ENCODE results near the gene TEAD1.

Gene TEAD1

DNA sequence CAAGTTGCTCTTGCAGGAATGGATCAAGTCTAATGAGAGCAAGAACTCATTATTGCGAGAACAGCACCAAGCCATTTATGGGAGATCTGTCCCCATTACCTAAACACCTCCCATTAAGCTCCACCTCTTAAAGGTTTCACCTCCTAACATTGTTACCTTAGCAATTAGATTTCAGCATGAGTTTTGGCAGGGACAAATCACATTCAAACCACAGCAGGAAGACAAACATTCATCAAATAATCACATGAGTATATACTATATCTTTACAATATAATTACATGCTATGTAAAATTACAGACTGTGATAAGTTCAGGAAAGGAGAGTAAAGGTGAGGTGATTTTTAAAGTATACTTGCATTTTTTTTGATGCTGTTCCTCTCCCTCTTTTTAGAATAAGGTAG lies 6.6 kb upstream of the TEAD1 start:
- DNase-seq = no peak

DNA sequence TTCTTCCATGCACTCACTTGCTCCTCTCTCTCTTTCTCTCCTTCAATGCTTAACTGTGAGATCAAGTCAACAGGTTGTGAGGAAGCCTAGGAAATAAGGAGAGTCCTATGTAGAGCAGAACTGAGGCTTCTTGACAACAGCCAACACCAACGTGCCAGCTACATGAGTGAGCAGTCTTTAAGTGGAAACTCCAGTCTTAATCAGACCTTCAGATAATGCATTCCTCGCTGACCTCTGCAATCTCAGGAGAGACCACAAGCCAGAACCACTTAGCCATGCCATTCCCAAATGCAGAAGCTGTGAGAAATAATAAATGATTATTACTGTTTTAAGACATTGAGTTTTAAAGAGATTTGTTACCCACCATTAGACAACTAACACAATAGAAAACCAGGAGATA lies 6.1 kb upstream of the TEAD1 start:
- DNase-seq = no peak

DNA sequence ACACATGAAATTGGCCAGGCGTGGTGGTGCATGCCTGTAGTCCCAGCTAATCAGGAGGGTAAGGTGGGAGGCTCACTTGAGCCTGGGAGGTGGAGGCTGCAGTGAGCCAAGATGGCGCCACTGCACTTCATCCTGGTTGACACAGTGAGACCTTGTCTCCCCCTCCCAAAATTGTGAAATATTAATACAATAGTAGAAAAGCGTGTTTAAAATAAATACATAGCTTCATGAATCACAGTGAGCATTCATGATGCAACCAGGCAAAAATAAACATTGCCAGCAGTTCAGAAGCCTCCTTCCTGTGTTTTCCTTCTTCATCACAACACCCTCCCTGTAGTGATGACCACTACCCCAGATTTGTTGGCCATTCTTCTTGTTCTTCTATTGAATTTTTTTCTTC lies 4.3 kb upstream of the TEAD1 start:
- no peak for DNase-seq

DNA sequence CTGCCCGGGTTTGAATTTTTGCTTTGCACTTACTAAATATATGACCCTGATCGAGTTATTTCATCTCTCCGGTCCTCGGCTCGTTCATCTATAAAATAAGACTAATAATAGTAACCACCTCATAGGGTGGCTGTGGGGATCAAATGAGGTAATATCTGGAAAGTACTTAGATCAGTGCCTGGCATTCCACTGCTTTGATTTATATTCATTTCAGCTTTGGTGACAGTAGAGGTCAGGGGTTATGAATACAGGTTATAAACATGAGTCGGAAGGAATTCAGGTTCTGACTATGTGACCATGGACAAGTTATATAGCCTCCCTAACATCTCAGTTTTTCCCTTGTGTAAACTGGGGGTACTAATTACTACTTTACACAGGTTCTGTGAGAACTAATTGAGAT lies 2.9 kb upstream of the TEAD1 start:
- DNase-seq = no peak

DNA sequence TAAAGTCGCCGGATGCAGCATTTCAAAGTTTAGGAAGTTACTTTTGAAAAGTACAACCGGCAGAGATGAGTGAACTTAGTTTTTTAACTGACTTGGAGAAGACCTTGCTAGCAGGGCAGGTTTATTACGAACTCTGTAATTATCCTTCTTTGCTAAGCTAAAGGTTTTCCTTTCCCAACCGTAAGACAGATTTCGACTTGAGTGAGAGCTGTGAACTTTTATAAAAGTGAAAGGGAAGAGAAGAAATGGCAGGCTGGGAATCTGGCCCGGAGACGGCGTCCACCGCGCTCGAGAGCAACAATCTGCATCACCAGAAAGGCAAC lies 659 bp upstream of the TEAD1 start:
- DNase-seq = no peak

DNA sequence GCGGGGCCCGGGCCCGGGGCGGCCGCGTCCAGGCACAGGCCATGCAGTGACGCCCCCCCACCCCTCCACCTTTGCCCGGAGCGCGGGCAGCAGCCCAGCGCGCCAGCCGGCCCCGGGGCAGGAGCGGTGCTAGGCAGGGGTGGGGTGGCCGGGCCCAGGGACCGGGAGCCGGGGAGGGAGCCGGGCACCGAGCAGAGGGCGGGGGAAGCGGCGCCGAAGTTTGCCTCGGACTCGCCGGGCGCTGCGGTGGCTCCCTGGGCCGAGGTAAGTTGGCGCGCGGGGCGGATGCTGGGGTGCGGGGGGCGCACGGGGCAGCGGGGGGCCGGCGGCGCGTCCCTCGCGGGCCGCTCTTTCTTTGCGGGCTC lies 332 bp downstream of the TEAD1 start:
- DNase-seq = no peak

DNA sequence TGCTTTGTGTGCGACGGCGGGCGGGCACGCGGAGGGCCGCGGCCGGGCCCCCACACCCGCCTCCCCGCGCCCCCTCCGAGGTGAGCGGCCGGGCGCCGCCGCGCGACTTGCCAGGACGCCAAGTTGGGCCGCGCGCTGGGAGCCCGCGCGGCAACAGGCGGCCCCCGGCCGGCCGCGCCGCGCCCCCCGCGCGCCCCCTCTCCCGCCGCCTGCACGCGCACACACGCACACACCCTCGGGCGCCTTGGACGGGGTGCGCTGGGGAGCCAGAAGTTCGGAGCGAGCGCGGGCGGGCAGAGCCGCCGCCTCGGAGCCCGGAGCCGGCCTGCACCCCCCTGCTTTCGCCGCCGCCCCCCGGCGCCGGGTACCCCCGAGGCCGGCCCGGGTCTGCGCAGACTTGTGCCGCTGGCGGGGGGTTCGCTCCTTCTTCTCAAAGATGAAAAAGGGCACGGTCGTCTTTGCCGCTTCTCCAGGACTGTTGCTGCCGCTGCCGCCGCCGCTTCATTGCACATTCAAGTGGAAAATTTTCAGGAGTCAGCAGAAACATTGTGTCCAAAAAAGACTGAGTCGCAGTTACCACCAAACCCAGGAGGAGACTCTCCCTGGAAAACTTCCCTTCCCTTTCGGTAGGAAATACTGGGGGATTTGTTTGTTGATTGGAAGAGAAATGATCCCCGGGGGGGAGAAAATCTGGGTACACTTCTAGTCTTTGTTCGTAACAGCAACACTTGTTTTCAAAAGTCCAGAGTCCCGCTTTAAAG lies 895 bp downstream of the TEAD1 start:
- no peak for DNase-seq

DNA sequence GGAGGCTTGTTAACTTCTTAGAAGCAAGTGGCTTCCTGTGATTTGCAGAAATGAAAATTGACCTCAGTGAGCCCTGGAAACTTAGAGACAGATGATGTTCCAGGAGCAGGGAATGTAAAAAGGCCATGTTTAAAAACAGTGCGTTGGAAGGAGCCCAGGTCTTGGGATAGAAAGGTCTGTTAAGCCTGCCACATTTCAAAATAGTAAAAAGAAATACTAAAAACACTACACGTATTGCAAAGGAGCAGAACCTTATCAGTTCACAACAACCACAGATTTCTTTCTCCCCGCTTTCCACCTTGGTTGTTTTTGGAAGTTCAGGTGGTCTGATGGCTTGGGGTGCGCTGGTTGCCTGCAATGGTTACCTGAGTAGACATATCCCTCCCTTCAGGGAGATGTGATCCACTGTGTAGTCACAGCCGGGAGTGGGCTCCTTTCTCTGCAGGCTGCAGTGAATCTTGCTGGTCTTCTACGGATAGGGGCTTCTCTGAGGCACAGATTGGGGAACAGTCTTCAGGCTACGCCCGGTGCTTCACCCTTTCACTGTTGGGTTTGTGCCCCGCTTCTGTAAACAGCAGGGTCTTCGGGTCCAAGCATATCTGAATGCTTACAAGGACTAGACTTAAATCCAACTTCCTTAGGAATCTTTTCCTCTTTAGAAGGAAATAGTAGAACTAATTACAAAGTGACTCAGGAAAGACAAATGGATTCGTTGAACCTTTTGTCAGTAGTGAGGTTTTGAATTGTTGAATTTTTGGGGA lies 1.9 kb downstream of the TEAD1 start:
- DNase-seq = no peak

DNA sequence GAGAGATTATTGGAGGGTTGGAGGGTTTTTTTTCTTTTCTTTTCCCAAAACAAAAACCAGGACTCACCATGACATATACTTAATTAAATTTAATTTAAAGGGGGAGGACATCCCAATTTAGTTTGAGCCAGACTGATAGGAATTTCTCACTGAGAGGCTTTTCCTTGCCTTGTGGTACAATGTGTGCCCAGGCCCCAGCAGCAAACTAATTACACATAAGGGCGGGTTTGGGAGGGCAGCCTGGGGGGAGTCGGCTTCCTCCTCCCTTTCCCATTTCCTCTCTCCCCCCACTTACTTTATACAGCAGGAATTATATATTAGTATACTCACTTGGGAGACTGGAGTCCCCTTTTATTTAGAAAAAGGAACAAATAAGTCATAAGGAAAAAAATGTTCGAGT lies 2.9 kb downstream of the TEAD1 start:
- no peak for DNase-seq

DNA sequence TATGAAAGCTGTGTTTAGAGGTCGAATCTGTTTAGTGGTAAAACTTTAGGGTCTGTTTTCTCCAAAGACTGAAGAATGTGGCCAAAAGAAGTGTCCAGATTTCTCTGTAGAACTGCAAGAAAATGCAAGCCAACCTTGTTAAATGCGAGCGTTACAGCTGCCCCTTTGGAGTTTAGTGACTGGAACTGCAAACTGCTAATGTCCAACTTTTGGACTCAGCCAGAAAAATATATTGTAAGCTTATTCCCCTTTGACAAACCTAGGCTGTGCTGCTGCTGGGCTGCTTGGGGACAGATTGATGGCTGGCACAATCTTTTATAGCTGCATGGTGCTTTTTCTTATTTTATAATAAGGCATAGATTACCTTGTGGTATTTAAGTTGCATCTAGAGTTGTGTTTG lies 3.9 kb downstream of the TEAD1 start:
- DNase-seq = no peak

DNA sequence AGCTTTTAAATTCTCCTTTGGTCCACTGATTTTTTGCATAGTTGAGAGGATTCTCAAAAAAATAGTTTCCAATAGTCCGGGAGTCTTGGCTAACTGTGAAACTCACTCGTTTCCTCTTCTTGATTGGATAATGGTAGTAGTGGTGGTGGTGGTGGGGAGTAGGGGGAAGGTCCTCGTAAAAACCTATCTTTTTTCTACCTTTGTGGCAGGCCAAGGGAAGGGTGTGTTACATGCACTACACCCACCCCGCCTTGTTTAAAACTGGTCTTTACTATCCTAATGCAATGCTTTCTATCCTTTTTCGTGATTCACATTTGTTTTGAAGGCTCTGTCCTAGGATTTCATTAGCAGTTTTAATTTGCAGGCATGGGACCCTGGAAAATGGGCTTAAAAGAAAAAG lies 4.8 kb downstream of the TEAD1 start:
- DNase-seq = no peak

DNA sequence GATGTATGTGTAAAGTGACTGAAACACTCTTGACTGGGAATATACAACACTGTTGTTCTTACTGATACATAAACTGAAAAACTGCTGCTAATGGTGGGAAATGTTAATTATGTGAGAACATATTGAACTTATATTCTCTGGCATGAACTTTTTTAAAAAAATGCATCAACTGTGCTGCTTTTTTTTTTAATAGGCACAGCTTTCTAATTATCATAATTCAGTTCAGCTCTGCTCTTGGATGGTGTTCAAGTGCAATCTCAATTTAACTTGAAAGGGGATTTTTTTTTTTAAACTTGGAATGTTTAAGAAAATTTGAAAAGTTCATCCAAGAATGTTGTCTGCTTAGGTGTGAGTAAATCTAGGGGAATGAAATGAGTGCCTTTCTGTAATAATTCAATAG lies 5.2 kb downstream of the TEAD1 start:
- no peak for DNase-seq

DNA sequence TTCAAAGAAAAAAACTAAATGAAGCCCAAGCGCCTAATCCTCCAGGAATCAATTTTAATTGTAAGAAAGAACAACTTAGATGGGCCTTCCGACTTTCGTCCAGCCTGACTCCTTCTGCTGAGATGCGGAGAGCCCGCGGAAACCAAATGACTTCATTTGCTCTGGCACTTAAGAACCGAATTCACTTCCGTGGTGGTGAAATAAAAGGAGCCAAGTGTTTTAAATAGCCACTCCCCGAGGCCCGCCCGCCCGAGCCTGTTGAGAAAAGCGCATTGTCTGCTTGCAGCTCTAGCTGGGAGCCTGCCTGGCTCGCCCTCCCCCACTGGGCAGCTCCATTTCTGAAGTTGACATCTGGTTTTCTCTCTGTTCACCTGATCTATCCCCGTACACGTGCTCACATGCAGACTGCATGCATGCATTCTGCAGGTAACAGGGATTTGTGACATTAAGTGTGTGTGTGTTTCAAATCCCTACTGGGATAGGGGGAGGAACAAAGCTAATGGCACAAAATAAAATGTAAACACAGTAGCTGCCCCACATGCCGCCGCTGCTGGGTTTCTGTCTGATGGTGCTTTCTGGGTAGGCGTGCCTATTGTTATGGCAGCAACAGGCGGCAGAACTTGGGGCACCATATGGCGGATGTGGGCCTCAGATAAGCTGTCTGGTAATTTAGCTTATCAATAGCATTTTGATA lies 6.2 kb downstream of the TEAD1 start:
- DNase-seq = no peak

DNA sequence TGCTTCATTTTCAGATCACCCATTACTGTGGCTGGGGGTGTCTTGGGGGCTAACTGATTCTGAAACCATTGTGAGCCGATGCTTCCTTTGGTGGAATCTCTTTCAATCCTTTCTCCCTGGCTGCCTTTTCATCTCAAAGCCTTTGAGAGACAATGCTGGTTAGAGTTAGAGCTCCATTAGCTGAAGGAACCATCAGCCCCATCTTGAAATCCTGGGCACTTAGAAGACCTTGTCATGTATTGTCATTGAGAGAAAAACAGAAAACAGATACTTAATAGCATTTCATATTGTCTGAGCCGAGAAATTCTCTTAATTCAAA lies 6.7 kb downstream of the TEAD1 start:
- no peak for DNase-seq

DNA sequence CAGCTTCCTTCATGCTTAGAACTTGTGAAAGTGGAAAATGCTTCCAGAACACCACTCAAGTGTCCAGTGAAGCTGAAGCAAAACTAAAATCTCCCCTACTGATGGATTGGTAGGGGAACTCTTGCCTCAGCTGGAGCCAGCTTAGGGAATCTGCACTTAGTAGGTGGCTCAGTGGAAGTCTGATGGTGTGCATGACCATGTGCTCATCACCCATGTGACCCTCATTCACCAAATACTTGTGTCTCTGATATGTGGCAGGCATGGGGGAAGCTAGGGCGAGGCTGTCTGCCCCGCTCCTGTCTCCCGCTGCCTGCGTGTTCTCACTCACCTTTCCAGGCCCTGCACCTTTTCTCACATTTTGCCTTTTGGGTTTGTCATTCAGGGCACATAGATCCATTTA lies 7.2 kb downstream of the TEAD1 start:
- no peak for DNase-seq

DNA sequence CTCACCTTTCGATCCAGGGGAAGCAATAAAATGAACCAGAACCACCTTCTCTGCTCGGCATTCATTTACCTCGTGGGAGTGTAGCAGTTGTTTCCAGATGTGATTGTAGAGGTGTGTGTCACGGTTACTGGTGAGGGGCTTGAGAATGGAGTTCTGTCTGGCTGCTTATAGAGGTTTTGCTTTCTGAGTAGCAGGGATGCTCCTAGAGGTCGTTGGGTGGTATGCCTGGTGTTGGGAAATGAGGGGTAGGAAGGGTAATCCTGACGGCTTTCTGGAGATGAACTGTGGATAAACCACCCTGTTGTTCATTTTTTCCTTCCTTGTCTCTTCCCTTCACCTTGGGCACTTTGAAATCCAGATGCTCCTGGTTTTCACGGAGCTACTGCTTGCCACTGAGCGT lies 8.1 kb downstream of the TEAD1 start:
- no peak for DNase-seq

DNA sequence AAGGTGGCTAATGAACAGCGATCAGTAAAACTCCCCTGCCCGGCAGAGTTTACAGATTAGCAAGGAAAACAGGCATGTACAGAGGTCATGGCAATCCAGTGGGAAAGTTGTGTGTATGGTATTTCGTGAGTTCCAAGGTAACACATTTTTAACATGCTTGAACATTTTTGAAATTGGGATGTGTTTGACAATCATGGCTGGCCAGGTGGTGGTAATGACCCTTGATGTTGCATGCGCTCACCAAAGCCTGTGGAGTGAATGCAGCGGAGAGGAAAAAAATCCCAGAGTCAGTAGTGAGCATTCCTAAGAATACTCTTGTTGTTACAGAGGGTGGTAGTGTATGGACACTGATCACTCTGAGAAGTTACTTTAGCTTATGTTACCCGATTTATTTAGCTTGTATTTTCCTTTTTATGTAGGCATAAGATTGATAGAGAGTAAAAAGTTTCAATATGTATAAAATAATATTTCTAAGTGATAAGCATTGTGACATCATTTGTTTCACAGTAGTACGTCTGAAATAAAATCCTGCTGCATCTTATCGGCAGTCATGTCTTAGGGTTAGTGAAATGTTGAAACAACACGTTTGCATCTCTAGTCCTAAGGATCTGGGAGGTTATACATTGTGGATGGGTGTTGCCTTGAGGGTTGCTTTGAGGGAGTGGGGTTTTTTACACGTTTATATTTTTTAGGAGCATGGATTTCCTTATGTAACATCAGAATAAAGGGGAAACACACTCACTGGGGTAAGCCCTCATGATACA lies 8.7 kb downstream of the TEAD1 start:
- no peak for DNase-seq

DNA sequence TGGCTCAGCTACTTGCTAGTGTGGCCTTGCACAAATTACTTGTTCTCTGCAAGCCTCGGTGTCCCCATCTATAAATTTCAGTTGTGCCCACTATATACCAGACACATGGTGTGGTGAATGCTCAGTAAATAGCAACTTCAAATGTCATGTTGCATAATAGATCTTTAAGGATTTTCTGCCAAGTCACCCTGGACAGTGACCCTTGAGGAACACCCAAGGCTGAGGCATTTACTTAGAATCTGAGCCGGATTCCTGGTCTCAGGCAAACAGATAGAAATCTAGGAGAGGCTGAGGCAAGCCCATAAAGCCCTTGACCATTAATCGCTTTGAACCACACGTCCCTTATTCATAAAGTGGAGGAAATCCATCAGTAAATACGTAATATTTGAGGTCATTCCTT lies 9.7 kb downstream of the TEAD1 start:
- no peak for DNase-seq

DNA sequence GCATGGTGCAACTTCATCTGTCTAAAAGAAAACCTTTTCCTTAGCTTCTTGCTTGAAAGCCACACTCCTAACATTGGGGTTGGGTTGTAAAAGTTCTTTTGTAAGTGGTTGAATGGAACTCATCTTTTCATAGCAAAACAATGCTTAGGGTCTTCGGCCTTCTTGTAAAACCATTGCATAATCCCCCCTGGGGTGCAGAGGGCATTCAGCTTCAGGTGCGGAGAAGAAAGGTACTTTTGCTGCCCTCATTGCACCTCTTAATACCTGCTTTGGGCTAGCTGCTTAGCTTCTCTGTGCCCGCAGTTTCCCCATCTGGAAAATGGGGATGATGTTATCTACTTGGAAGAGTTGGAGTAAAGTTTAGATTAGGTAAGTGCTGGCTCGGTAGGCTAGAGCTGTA lies 10.1 kb downstream of the TEAD1 start:
- no peak for DNase-seq

DNA sequence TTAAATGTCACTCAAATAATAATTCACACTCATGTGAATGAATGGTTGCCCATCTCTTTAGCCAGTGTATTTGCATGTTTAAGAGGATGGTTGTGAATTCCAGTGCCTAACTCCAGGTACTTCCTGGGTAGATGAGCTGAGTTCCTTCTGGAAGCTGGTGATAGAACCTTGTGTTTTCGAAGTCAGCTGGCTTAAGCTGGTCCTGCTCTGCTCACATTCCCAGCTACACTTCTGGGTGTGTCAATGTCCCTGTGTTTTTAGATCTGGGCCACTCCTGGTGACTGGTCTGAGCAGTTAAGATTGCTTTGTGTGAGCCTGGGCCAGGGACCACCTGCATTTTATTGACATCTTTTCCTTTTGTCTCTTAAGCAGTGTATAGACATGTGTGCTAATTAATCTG lies 10.6 kb downstream of the TEAD1 start:
- DNase-seq = no peak

DNA sequence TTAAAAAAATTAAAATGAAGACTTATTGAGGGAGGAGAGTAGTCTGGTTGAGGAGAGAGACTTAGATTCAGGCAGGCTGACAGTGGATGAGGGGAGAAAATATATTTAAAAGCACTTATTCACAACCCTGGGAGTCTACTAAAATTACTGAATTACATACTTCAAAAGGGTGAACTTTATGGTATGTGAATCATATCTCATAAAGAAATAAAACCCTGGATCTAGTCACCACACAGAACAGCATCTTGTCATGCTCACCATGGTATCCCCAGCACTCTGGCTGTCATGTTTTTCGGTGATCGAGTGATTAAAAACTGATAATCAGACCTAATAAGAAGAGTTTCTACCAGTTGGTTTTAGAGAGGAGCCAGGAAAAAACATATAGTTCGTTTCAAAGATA lies 11.0 kb downstream of the TEAD1 start:
- DNase-seq = no peak

DNA sequence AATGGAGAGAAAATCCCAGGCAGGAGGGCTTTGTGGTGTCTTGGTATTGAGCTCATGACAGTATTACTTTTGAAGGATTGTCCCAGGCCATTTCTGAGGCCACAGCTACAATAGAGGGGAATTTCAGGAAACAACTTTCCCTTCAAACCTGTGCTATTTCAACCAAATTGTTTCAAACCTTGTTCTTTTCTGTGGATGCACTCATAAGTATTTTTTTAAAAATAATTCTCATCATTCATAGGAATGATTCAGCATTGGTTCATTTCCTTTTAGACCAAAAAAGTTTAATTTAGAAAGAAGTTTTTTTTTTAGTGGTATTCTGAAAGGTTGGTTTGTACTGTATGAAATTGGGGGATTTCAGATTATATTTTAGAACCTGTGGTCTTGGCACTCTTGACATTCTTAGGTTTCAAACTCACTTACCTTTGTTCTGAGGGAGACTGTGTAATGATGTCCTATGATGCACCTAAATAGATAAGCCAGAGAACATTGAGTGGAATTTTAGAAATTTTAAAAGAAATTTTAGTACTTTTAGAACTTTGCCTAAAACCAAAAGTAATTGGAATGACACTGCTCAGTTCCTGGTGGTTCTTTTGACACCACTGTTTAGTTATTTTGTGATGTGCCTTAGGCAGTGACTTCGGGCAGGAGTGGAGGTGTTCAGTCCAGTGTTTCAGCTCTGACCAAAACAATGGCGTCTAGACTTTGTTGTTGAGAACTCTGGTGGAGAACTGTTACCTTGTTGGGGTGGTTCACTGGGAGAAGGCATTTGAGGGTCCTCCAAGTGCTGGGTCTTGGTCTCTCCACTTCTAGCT lies 12.2 kb downstream of the TEAD1 start:
- no peak for DNase-seq

DNA sequence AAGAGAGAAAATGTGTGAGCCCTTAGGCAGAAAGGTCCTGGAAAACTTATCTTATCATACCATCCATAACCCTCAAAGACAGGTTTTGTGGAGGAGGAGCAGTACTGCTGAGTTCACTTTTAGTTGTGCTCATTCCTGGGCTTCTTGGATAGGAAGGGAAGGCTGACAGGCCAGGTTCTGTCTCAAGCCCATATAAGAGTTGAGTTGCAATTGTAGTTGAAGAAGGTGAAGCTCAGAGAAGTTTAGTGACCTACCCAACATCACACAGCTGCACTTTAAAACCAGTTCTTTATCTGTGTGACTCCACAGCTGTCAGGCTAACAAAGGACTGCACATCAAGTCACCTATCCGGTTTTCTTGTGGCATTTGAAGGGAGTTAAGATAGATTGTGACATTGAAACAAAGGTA lies 13.0 kb downstream of the TEAD1 start:
- DNase-seq = no peak

Data from GF-D8 (cell line).